Activated CD4-positive, alpha-beta memory T cell treated with anti-CD3 and anti-CD28 coated beads for 36 hours (primary cell): ENCODE results near the gene G2E3. TPM values are rescaled to one million over a fixed set of nuclear protein-coding genes. Genes with fewer than 3 reads are reported as not detected.

ENCODE experiments used
- CTCF ChIA-PET: fragments of 350-600 bp; sonication (Branson Sonifier 250); formaldehyde crosslinking; loops from one replicate; lab custom pipeline; 2021; ENCODE audit warnings: antibody characterized with exemption, inconsistent platforms; lab: Charles Lee
- POLR2A ChIA-PET: fragments of 350-600 bp; sonication (Branson Sonifier 250); formaldehyde crosslinking; loops from one replicate; lab custom pipeline; 2021; ENCODE audit warnings: antibody characterized with exemption; lab: Charles Lee
- DNase-seq: peaks from one replicate; pipeline ENCODE4 v3.0.0-alpha.2; 2020
- H3K27ac Mint-ChIP-seq: one replicate; pipeline ENCODE4 v1.8.0; 2021; ENCODE audit warnings: mixed read lengths
- H3K27me3 Mint-ChIP-seq: one replicate; pipeline ENCODE4 v1.8.0; 2021; ENCODE audit warnings: mixed read lengths
- H3K36me3 Mint-ChIP-seq: one replicate; pipeline ENCODE4 v1.8.0; 2021; ENCODE audit warnings: mixed read lengths
- H3K4me1 Mint-ChIP-seq: one replicate; pipeline ENCODE4 v1.8.0; 2021; ENCODE audit warnings: low read depth, mixed read lengths
- H3K4me3 Mint-ChIP-seq: one replicate; pipeline ENCODE4 v1.8.0; 2021; ENCODE audit warnings: mild to moderate bottlenecking, mixed read lengths
- H3K9me3 Mint-ChIP-seq: one replicate; pipeline ENCODE4 v1.8.0; 2021; ENCODE audit warnings: mixed read lengths
- intact Hi-C: fragments of 100-400 bp; cut with micrococcal nuclease; formaldehyde crosslinking; loops from one replicate; pipeline ENCODE4 v1.15.1; 2023
- total RNA-seq, 2 experiments: library from RNA; stranded (reverse); gene quantifications; one replicate each; pipeline ENCODE4 v1.2.3, GENCODE V29; 2021

The G2E3 gene
- 10 to 100 TPM; 25.3 to 31.2 TPM for total RNA-seq

- ChIA-PET CTCF (interaction anchor here (1.0 kb wide), 1 partner anchor 39 kb away, joined by 3 read pairs; no protein-coding TSS in a partner anchor), POLR2A (no interaction called here)
- Mint-ChIP-seq H3K9me3 (no peaks in the 10 kb centered on the region), H3K36me3 (peaks cover 22% of the 10 kb centered on the region), H3K4me1 (peaks cover 29% of the 10 kb centered on the region), H3K4me3 (peak within 1 kb of the TSS; percentile 100), H3K27me3 (peaks cover 3% of the 10 kb centered on the region), H3K27ac (peak within 1 kb of the TSS; percentile 99)
- intact Hi-C loops = loop anchor here (1.0 to 5.0 kb wide), 3 partner anchors 63 to 1518 kb away; partner anchors contain the start of genes ARHGAP5 and SCFD1
- peak; percentile 93 for DNase-seq
These were observed at the start of gene G2E3 for GRCh38 chr14:30558675-30559555. Gene G2E3, plus strand, starts transcription at chr14:30559158. Its CDS starts 21,922 bp downstream, at chr14:30581080.

GRCh38 chr14:30517737-30518136 lies 41.2 kb upstream of the G2E3 start:
- Mint-ChIP-seq H3K27me3 (peaks cover 4% of the 10 kb centered on the region), H3K27ac (no peak overlapping the region)
- CTCF ChIA-PET = interaction anchor here (5.7 kb wide), 1 partner anchor 143 kb away, joined by 50 read pairs; no protein-coding TSS in a partner anchor

GRCh38 chr14:30518867-30519560 lies 39.9 kb upstream of the G2E3 start:
- intact Hi-C loops = no loop called here
- CTCF ChIA-PET = interaction anchor here (0.8 to 5.7 kb wide), 3 partner anchors 8 to 144 kb away, joined by 3 to 50 read pairs (median 3); partner anchors contain the start of gene G2E3
- Mint-ChIP-seq H3K36me3 (no peaks in the 10 kb centered on the region), H3K9me3 (no peaks in the 10 kb centered on the region), H3K4me1 (peaks cover 10% of the 10 kb centered on the region), H3K27me3 (peaks cover 1% of the 10 kb centered on the region), H3K27ac (no peak overlapping the region), H3K4me3 (no peak overlapping the region)
- DNase-seq = no peak
- POLR2A ChIA-PET = no interaction called here

More at GRCh38 chr14:30517737-30518136, 41.2 kb upstream of the G2E3 start:
- no peak for DNase-seq
- POLR2A ChIA-PET = no interaction called here
- H3K4me1 Mint-ChIP-seq = peaks cover 10% of the 10 kb centered on the region
- H3K9me3 Mint-ChIP-seq = no peaks in the 10 kb centered on the region
- no peaks in the 10 kb centered on the region for H3K36me3 Mint-ChIP-seq
- intact Hi-C loops = no loop called here
- no peak overlapping the region for H3K4me3 Mint-ChIP-seq

GRCh38 chr14:30519961-30520360 lies 39.0 kb upstream of the G2E3 start:
- DNase-seq = no peak
- Mint-ChIP-seq H3K4me3 (no peak overlapping the region), H3K9me3 (no peaks in the 10 kb centered on the region), H3K36me3 (no peaks in the 10 kb centered on the region), H3K4me1 (peaks cover 10% of the 10 kb centered on the region), H3K27me3 (no peaks in the 10 kb centered on the region), H3K27ac (no peak overlapping the region)
- intact Hi-C loops = no loop called here
- ChIA-PET POLR2A (no interaction called here), CTCF (interaction anchor here (0.7 to 5.7 kb wide), 5 partner anchors 25 to 492 kb away, joined by 3 to 50 read pairs (median 6); partner anchors contain the start of gene G2E3)

GRCh38 chr14:30520536-30520935 lies 38.4 kb upstream of the G2E3 start:
- DNase-seq = no peak
- ChIA-PET POLR2A (no interaction called here), CTCF (interaction anchor here (0.7 to 5.7 kb wide), 4 partner anchors 24 to 493 kb away, joined by 3 to 50 read pairs (median 9); no protein-coding TSS in a partner anchor)
- H3K9me3 Mint-ChIP-seq = no peaks in the 10 kb centered on the region
- H3K27ac Mint-ChIP-seq = no peak overlapping the region
- no peak overlapping the region for H3K4me3 Mint-ChIP-seq
- intact Hi-C loops = no loop called here
- H3K27me3 Mint-ChIP-seq = no peaks in the 10 kb centered on the region
- peaks cover 10% of the 10 kb centered on the region for H3K4me1 Mint-ChIP-seq
- H3K36me3 Mint-ChIP-seq = no peaks in the 10 kb centered on the region

- Mint-ChIP-seq H3K27ac (no peak overlapping the region), H3K36me3 (no peaks in the 10 kb centered on the region), H3K9me3 (no peaks in the 10 kb centered on the region), H3K4me3 (no peak overlapping the region), H3K27me3 (no peaks in the 10 kb centered on the region), H3K4me1 (peaks cover 10% of the 10 kb centered on the region)
- intact Hi-C loops = loop anchor here (1.0 kb wide), 1 partner anchor 147 kb away; no protein-coding TSS in a partner anchor
- CTCF ChIA-PET = interaction anchor here (0.7 to 5.7 kb wide), 14 partner anchors 8 to 1069 kb away, joined by 3 to 50 read pairs (median 4); no protein-coding TSS in a partner anchor
- no peak for DNase-seq
- POLR2A ChIA-PET = no interaction called here
These were observed 36.8 kb upstream of the G2E3 start for GRCh38 chr14:30521899-30522736.

DNA sequence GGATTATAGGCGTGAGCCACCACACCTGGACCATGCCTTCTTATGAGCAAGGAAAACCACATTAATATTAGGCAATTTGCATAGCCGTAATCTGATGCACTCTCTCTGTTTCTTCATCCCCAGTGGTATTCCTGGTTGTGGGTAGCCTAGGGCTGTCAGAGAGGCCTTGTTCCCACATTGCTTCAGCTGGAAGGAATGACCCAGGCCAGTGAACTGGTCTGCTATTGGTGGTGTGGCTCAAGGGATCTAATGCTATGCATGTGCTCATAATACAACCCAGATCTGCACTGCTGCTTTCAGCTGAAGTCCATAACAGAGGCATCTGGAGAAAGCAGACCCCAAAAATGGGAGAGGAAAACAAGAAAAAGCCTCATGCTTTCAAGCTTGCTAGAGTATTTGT lies 33.1 kb upstream of the G2E3 start:
- Mint-ChIP-seq H3K27ac (no peak overlapping the region), H3K36me3 (no peaks in the 10 kb centered on the region), H3K27me3 (no peaks in the 10 kb centered on the region), H3K9me3 (no peaks in the 10 kb centered on the region), H3K4me3 (no peak overlapping the region), H3K4me1 (peaks cover 10% of the 10 kb centered on the region)
- ChIA-PET POLR2A (no interaction called here), CTCF (interaction anchor here (1.4 to 1.8 kb wide), 2 partner anchors 72 to 151 kb away, joined by 3 to 5 read pairs; no protein-coding TSS in a partner anchor)
- intact Hi-C loops = no loop called here
- DNase-seq = no peak

- ChIA-PET POLR2A (no interaction called here), CTCF (interaction anchor here (0.8 to 1.8 kb wide), 2 partner anchors 8 to 152 kb away, joined by 3 to 5 read pairs; no protein-coding TSS in a partner anchor)
- intact Hi-C loops = no loop called here
- Mint-ChIP-seq H3K4me1 (peaks cover 2% of the 10 kb centered on the region), H3K36me3 (no peaks in the 10 kb centered on the region), H3K4me3 (no peak overlapping the region), H3K9me3 (no peaks in the 10 kb centered on the region), H3K27ac (no peak overlapping the region), H3K27me3 (peaks cover 2% of the 10 kb centered on the region)
- DNase-seq = no peak
These were observed 31.8 kb upstream of the G2E3 start for GRCh38 chr14:30527196-30527595.

- Mint-ChIP-seq H3K9me3 (no peaks in the 10 kb centered on the region), H3K27ac (no peak overlapping the region), H3K4me3 (no peak overlapping the region), H3K36me3 (no peaks in the 10 kb centered on the region), H3K4me1 (no peaks in the 10 kb centered on the region), H3K27me3 (peaks cover 2% of the 10 kb centered on the region)
- intact Hi-C loops = no loop called here
- ChIA-PET CTCF (interaction anchor here (1.3 kb wide), 1 partner anchor 153 kb away, joined by 4 read pairs; no protein-coding TSS in a partner anchor), POLR2A (no interaction called here)
- DNase-seq = no peak
These were observed 30.8 kb upstream of the G2E3 start for GRCh38 chr14:30528119-30528518.

GRCh38 chr14:30528778-30529642 lies 29.9 kb upstream of the G2E3 start:
- no peak overlapping the region for H3K4me3 Mint-ChIP-seq
- H3K4me1 Mint-ChIP-seq = no peaks in the 10 kb centered on the region
- POLR2A ChIA-PET = no interaction called here
- H3K27me3 Mint-ChIP-seq = peaks cover 2% of the 10 kb centered on the region
- H3K9me3 Mint-ChIP-seq = no peaks in the 10 kb centered on the region
- intact Hi-C loops = no loop called here
- H3K36me3 Mint-ChIP-seq = no peaks in the 10 kb centered on the region
- CTCF ChIA-PET = interaction anchor here (1.3 kb wide), 1 partner anchor 154 kb away, joined by 4 read pairs; no protein-coding TSS in a partner anchor
- no peak for DNase-seq
- H3K27ac Mint-ChIP-seq = no peak overlapping the region
